Transverse colon (tissue), 4 donors: Measurements from ENCODE around the gene UBE2G1. TPM values are rescaled to one million over a fixed set of nuclear protein-coding genes. Genes with fewer than 3 reads are reported as not detected.

Experiments
- DNase-seq: peaks from one replicate; pipeline ENCODE4 v3.0.0-alpha.2; 2019
- H3K27ac ChIP-seq, 4 donors: fragments of 200-600 bp; sonication (generic); 2 replicates each; pipeline ENCODE4 v1.5.1; 2016 to 2018; ENCODE audit warnings: inconsistent platforms in 4 of 4
- H3K27me3 ChIP-seq: fragments of 200-600 bp; sonication (generic); 2 replicates; pipeline ENCODE4 v1.5.1; 2017; ENCODE audit warnings: inconsistent platforms
- H3K36me3 ChIP-seq, 4 donors: fragments of 200-600 bp; sonication (generic); 2 replicates each; pipeline ENCODE4 v1.5.1; 2017 to 2019; ENCODE audit warnings: inconsistent platforms in 4 of 4
- H3K4me1 ChIP-seq, 4 donors: fragments of 200-600 bp; sonication (generic); 2 replicates each; pipeline ENCODE4 v1.5.1; 2017 to 2020; ENCODE audit warnings: inconsistent platforms in 4 of 4
- H3K4me3 ChIP-seq, 4 donors: fragments of 200-600 bp; sonication (generic); 1 replicate in 1 of 4; 2 replicates in 3 of 4; pipeline versions ENCODE4 v1.5.1 to v1.6.1; 2017 to 2019; ENCODE audit warnings: inconsistent platforms in 4 of 4
- H3K9me3 ChIP-seq, 2 donors: fragments of 200-600 bp; sonication (generic); 2 replicates each; pipeline ENCODE4 v1.5.1; 2017 to 2019; ENCODE audit warnings: inconsistent platforms in 2 of 2
- EP300 ChIP-seq: sonication (generic); formaldehyde crosslinking; IDR thresholded peaks from one replicate; pipeline ENCODE4 v1.6.1; 2017; ENCODE audit warnings: antibody characterized with exemption, low read depth
- POLR2A ChIP-seq: fragments of 450-650 bp; IDR thresholded peaks from one replicate; pipeline ENCODE4 v1.6.1; 2016; ENCODE audit warnings: antibody characterized with exemption, mild to moderate bottlenecking, moderate library complexity
- POLR2AphosphoS5 ChIP-seq, 3 donors: sonication (generic); formaldehyde crosslinking; IDR thresholded peaks; one replicate each; pipeline ENCODE4 v1.6.1; 2016; ENCODE audit warnings: antibody characterized with exemption in 3 of 3
- WGBS, 2 donors: methylation state at CpG; one replicate each; pipeline ENCODE4 v1.1.5; 2018; ENCODE audit warnings: low coverage in 1 of 2; 5-methylcytosine and 5-hydroxymethylcytosine counted together
- in situ Hi-C, 4 donors: fragments of 200-750 bp; cut with MboI; loops; one replicate each; pipeline versions ENCODE4 v1.15.0 to v1.15.1; 2017; ENCODE audit warnings: low sequenced_read_pairs in 3 of 4, low pct_ligation_motif_present in 1 of 4, low pct_unique_long_range_greater_than_20kb in 1 of 4
- intact Hi-C: fragments of 100-400 bp; cut with DNase I; formaldehyde crosslinking; loops from one replicate; pipeline ENCODE4 v1.15.1; 2023; ENCODE audit warnings: low total_unique reads
- total RNA-seq, 4 donors: library from RNA; depleted of rRNA; stranded (reverse); fragments of >200 nt; gene quantifications; one replicate each; pipeline ENCODE4 v1.1.0, GENCODE V29; 2016
- TF ChIP-seq, protein P1 (sequence below), 5 experiments: fragments of 200-600 bp in 3 of 5; fragments of 450-650 bp in 2 of 5; sonication (generic) in 3 of 5; IDR thresholded peaks; 1 replicate in 2 of 5; 2 replicates in 3 of 5; pipeline ENCODE4 v1.5.1; 2016 to 2017; ENCODE audit warnings: antibody characterized with exemption in 5 of 5, inconsistent platforms in 3 of 5, mild to moderate bottlenecking in 2 of 5, moderate library complexity in 1 of 5

UBE2G1 gene
- total RNA-seq, 4 donors from 2014 or later = 41.6 to 104 (median 53.0) TPM

GRCh38 chr17:4229627-4230541 lies 136.6 kb downstream of the UBE2G1 start:
- peak overlapping the region; percentile 75 to 86 (median 83) for H3K27ac ChIP-seq
- in situ Hi-C loops = loop anchor here in 1 of 4 donors (10.0 kb wide), 1 partner anchor 185 kb away; no protein-coding TSS in a partner anchor
- WGBS, 2 donors = 40 to 50% methylated on average over 7 to 8 of the region's 8 CpGs
- peaks cover 28 to 69% (median 43%) of the 10 kb centered on the region in 4 donors for H3K4me1 ChIP-seq
- peak; percentile 34 for DNase-seq
- no peaks in the 10 kb centered on the region for H3K9me3 ChIP-seq
- H3K27me3 ChIP-seq = no peaks in the 10 kb centered on the region
- peaks cover 0 to 6% (median 0%) of the 10 kb centered on the region in 4 donors for H3K36me3 ChIP-seq
- TF ChIP-seq POLR2A (no peak), POLR2AphosphoS5 (IDR thresholded peaks at IDR 0.05) (peak; percentile 96 to 98 (median 97)), EP300 (peak; percentile 92)
- TF ChIP-seq, protein P1, sequence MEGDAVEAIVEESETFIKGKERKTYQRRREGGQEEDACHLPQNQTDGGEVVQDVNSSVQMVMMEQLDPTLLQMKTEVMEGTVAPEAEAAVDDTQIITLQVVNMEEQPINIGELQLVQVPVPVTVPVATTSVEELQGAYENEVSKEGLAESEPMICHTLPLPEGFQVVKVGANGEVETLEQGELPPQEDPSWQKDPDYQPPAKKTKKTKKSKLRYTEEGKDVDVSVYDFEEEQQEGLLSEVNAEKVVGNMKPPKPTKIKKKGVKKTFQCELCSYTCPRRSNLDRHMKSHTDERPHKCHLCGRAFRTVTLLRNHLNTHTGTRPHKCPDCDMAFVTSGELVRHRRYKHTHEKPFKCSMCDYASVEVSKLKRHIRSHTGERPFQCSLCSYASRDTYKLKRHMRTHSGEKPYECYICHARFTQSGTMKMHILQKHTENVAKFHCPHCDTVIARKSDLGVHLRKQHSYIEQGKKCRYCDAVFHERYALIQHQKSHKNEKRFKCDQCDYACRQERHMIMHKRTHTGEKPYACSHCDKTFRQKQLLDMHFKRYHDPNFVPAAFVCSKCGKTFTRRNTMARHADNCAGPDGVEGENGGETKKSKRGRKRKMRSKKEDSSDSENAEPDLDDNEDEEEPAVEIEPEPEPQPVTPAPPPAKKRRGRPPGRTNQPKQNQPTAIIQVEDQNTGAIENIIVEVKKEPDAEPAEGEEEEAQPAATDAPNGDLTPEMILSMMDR (IDR thresholded peaks at IDR 0.05) = no peak
- no peak overlapping the region for H3K4me3 ChIP-seq
- intact Hi-C loops = no loop called here

DNA sequence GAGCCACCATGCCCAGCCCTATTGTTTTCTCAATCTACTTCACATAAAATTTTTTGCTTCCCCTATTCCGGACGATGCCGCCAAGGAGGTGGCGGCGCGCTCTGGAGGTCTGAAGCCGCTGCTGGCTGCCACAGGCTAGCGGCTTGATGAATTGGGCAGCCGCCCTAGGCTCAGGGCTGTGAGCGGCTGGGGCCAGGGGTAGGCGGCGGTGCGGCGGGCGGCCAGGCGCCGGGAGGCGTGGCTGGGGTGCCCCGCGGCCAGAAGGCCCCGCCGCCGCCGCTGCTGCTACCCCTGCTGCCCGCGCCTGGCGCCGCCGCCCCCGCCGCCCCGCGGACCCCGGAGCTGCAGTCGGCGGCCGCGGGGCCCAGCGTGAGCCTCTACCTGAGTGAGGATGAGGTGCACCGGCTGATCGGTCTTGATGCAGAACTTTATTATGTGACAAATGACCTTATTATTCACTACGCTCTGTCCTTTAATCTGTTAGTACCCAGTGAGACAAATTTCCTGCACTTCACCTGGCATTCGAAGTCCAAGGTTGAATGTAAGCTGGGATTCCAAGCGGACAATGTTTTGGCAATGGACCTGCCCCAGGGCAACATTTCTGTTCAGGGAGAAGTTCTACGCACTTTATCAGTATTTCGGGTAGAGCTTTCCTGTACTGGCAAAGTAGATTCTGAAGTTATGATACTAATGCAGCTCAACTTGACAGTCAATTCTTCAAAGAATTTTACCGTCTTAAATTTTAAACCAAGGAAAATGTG lies 144.4 kb downstream of the UBE2G1 start:
- intact Hi-C loops (no loop called here), in situ Hi-C loops (loop anchor here in 1 of 4 donors (10.0 kb wide), 1 partner anchor 193 kb away; no protein-coding TSS in a partner anchor)
- TF ChIP-seq POLR2A (no peak), EP300 (no peak), POLR2AphosphoS5 (IDR thresholded peaks at IDR 0.05) (no peak)
- TF ChIP-seq, protein P1 (IDR thresholded peaks at IDR 0.05) = no peak
- WGBS, 2 donors = 93 to 100% methylated on average over 1 to 35 of the region's 47 CpGs
- Histone ChIP-seq H3K27me3 (no peaks in the 10 kb centered on the region), H3K9me3 (no peaks in the 10 kb centered on the region), H3K4me1 (peaks cover 7 to 24% (median 18%) of the 10 kb centered on the region in 4 donors), H3K4me3 (no peak overlapping the region), H3K27ac (peak overlapping the region; percentile 76 to 84 (median 78)), H3K36me3 (no peaks in the 10 kb centered on the region)
- DNase-seq = no peak

GRCh38 chr17:4221163-4221562 lies 145.3 kb downstream of the UBE2G1 start:
- Histone ChIP-seq H3K27ac (peak overlapping the region; percentile 76 to 84 (median 78)), H3K27me3 (no peaks in the 10 kb centered on the region), H3K4me1 (peaks cover 7 to 23% (median 19%) of the 10 kb centered on the region in 4 donors), H3K36me3 (peaks cover 0 to 4% (median 0%) of the 10 kb centered on the region in 4 donors), H3K4me3 (no peak overlapping the region), H3K9me3 (no peaks in the 10 kb centered on the region)
- intact Hi-C loops (no loop called here), in situ Hi-C loops (loop anchor here in 1 of 4 donors (10.0 kb wide), 1 partner anchor 194 kb away; no protein-coding TSS in a partner anchor)
- no peak for DNase-seq
- TF ChIP-seq POLR2A = no peak
- TF ChIP-seq, protein P1 (IDR thresholded peaks at IDR 0.05) = no peak
- no peak for TF ChIP-seq EP300
- TF ChIP-seq POLR2AphosphoS5 (IDR thresholded peaks at IDR 0.05) = no peak
- 53 to 63% methylated on average over 4 of the region's 4 CpGs for WGBS, 2 donors

DNA sequence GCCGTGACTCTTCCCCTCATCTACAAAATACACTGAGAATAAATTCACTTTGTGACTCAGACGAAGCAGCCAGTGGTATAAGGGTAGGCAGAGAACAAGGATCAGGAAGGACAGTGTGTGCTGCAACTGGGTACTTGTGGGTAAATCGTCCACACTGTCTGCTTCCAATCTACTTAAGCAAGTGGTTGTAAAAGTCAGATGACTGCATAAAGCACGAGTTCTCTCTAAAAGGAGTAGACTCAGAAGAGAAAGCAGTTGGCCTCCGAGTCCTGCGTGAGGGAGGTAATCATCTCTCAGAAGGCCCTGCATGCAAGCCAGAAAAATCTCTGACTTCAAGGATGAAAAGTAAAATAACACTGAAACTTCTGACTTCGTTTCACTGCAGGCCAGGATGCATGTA lies 145.8 kb downstream of the UBE2G1 start:
- peak; percentile 48 for DNase-seq
- TF ChIP-seq EP300 (peak; percentile 95), POLR2A (peak; percentile 35), POLR2AphosphoS5 (IDR thresholded peaks at IDR 0.05) (peak; percentile 72 to 85 (median 84))
- TF ChIP-seq, protein P1 (IDR thresholded peaks at IDR 0.05) = no peak
- H3K27me3 ChIP-seq = no peaks in the 10 kb centered on the region
- H3K4me1 ChIP-seq = peaks cover 7 to 28% (median 21%) of the 10 kb centered on the region in 4 donors
- peak overlapping the region; percentile 76 to 84 (median 78) for H3K27ac ChIP-seq
- WGBS, 2 donors = 23 to 47% methylated on average over 2 to 7 of the region's 7 CpGs
- intact Hi-C loops = no loop called here
- peaks cover 0 to 4% (median 0%) of the 10 kb centered on the region in 4 donors for H3K36me3 ChIP-seq
- no peak overlapping the region for H3K4me3 ChIP-seq
- in situ Hi-C loops = loop anchor here in 1 of 4 donors (10.0 kb wide), 1 partner anchor 194 kb away; no protein-coding TSS in a partner anchor
- H3K9me3 ChIP-seq = no peaks in the 10 kb centered on the region
